Measurements from ENCODE around the gene RIBC2.

Gene RIBC2

DNA sequence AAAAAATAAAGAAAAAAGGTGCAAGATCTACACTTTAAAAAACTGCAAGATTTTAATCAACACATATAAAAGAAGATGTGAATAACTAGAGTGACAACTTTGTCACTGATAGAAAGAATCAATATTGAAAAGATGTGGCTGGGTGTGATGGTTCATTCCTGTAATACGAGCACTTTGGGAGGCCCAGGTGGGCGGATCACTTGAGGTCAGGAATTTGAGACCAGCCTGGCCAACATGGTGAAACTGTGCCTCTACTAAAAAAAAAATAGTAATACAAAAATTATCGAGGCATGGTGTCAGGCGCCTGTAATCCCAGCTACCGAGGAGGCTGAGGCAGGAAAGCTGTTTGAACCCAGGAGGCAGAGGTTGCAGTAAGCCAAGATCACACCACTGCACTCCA is 68.2 kb downstream of the RIBC2 start:
- Histone ChIP-seq H3K4me3 (ENCODE audit: low read depth, low read length) (no peak overlapping the region), H3K9me3 (ENCODE audit: severe bottlenecking) (no peaks in the 10 kb centered on the region), H3K27me3 (ENCODE audit: insufficient read depth, low read depth, severe bottlenecking) (no peaks in the 10 kb centered on the region), H3K27ac (no peak overlapping the region), H3K36me3 (no peaks in the 10 kb centered on the region)
- DNase-seq = no peak
- TF ChIP-seq, protein P1, sequence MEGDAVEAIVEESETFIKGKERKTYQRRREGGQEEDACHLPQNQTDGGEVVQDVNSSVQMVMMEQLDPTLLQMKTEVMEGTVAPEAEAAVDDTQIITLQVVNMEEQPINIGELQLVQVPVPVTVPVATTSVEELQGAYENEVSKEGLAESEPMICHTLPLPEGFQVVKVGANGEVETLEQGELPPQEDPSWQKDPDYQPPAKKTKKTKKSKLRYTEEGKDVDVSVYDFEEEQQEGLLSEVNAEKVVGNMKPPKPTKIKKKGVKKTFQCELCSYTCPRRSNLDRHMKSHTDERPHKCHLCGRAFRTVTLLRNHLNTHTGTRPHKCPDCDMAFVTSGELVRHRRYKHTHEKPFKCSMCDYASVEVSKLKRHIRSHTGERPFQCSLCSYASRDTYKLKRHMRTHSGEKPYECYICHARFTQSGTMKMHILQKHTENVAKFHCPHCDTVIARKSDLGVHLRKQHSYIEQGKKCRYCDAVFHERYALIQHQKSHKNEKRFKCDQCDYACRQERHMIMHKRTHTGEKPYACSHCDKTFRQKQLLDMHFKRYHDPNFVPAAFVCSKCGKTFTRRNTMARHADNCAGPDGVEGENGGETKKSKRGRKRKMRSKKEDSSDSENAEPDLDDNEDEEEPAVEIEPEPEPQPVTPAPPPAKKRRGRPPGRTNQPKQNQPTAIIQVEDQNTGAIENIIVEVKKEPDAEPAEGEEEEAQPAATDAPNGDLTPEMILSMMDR (IDR thresholded peaks at IDR 0.05; ENCODE audit: low read depth, low read length) = no peak
